Activated CD8-positive, alpha-beta memory T cell treated with anti-CD3 and anti-CD28 coated beads, Interleukin-2, amount 50 U/mL, for 48 hours (primary cell): Measurements from ENCODE around the gene UBE4B.
"Not testable (repeated sequence)": the region's sequence is repeated elsewhere in the genome, so short reads cannot be mapped to it uniquely, and the experiment has no call there.

Experiments
- DNase-seq: peaks from one replicate; pipeline ENCODE4 v3.0.0-alpha.2; 2020

Gene UBE4B

DNA sequence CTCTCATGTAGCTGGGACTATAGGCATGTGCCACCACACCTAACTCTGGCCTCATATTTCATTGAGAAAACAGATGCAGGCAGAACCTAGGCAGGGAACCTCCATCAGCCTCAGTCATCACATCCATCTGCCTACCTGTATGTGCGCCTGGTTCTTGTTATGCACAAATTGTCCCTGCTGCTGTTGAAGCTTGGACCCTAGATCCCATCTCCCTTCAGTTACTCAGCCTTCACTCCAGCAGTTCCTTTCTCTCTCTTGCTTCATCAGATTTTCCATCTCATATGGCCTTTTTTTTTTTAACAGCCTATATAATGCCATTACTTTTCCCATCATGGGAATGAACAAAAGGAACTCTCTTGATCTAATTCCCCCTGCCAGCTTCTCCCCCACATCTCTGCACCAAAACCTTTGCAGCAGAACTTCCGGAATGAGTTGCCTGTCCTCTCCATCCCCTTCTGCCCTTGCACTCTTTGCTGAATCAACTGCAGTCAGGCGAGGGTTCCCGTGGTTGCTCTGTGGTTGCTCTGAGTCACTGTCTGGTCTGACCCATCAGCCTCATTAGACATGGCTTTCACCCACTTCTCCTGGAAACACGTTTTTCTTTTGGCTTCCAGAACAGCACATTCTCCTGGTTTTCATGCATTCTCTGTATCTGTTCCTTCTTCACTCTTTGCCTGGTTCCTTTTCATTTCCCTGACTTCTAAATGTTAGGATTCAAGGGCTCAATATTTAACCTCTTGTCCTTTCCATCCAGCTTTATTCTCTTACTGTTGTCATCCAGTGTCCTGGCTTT, 41.5 kb downstream of the UBE4B start:
- peak; percentile 83 for DNase-seq

DNA sequence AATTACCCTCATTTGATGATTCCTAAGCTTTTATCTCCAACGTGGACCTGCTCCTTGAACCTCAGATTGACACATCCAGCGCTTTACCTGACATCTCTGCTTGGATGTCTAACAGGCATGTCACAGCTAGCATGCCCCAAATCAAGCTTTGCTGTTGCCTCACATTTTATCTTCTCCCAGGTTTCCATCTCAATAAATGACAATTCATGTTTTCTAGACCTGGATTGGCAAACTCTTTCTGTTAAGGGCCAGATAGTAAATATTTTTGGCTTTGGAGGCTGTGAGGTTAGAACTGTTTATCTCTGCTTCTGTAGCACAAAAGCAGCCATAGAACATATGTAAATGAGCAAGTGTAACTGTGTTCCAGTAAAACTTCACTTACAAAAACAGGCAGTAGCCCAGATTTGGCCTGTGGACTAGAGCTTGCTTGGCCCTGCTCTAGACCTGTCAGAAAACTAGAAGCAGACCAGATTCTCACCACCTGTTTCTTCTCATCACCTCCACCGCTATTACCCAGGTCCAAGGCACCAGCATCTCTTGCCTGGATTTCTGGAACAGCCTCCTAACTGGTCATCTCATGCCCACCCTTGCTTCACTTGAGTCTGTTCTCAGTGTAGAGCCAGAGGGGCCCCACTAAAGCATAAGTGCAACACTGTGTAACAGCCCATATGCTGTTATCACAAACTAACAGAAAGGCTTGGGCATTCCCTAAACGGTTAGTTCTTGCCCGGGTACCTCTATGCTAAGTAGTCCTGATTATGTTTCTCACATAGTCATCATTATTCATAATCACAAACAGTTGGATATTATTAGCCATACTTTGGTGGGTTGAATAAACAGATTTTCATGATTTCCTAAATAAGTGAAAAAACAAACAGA, 42.3 kb downstream of the UBE4B start:
- no peak for DNase-seq

DNA sequence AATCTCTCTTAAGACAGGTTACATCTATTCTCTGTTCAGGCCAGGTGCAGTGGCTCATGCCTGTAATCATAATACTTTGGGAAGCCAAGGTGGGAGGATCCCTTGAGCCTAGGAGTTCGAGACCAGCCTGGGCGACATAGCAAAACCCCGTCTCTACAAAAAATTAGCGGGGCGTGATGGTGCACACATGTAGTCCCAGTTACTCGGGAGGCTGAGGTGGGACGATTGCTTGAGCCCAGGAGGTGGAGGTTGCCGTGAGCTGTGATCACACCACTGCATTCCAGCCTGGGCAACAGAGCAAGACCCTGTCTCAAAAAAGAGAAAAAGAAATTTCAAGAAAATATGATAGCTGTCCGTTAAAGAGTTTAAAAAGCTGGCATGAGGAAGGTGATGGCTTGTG, 43.0 kb downstream of the UBE4B start:
- DNase-seq = no peak

DNA sequence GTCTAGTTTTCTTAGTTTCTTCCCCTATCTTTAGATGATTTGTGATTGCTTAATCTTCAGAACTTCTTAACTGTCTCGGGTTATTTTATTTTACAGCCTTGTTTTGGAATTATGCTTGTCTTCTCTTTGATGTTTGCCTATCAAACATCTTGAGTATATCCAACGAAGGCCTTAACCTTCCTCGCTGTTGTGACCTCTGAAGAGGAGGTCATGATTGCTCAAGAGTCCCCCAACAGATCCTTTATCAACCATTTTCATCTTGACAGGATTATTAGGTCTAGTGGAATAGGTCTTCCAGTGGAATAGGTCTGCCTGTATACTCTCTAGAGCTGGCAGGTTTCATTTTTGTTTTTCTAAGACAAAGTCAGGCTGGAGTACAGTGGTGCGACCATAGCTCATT, 45.7 kb downstream of the UBE4B start:
- DNase-seq = no peak

DNA sequence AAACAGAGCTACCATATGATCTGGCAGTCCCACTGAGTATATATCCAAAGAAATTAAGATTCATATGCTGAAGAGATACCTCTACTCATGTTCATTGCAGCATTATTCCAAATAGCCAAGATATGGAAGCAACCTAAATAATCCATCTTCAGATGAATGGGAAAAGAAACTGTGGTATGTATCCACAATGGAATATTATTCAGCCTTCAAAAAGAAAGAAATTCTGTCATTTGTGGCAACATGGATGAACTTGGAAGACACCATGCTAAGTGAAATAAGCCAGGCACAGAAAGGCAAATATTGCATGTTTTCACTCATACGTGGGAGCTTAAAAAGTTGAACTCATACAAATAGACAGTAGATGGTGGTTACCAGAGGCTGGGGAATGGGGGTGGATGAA, 47.8 kb downstream of the UBE4B start:
- DNase-seq = no peak

DNA sequence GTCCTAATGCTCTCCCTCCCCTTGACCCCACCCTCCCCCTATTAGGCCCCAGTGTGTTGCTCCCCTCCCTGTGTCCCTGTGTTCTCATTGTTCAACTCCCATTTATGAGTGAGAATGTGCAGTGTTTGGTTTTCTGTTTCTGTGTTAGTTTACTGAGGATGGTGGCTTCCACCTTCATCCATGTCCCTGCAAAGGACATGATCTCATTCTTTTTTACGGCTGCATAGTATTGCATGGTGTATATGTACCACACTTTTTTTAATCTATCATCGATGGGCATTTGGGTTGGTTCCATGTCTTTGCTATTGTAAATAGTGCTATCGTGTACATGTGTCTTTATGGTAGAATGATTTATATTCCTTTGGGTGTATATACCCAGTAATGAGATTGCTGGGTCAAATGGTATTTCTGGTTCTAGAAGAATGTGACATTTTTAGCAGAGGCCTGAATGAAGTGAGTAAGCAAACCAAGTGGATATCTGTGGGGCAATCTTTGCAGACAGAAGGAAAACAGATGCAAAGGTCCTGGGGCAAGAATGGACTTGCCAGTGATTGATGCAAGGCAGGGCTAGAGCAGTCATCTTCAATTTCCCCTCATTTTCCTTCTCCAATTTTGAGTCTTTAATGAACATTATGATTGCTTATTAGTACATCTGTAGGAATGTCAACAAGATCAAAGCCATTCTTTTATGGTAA, 50.2 kb downstream of the UBE4B start:
- DNase-seq = no peak

DNA sequence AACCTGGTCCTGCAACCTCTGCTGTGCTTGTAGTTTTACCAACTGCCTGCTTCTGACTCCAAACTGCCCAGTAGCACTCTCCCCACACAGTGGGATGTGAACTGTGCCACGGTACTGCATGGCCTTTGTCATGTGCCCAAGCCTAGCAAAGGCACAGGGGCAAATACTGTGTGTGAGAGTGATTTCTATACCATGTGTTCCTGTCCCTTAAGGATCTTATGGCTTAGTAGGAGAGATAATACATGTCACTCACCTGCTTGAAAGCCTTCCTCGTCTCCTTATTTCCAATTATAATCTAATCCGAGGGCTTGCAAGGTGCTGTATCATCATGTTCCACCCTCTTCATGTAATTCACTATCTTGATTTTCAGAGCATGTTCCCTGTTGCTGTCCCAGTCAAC, 51.3 kb downstream of the UBE4B start:
- no peak for DNase-seq

DNA sequence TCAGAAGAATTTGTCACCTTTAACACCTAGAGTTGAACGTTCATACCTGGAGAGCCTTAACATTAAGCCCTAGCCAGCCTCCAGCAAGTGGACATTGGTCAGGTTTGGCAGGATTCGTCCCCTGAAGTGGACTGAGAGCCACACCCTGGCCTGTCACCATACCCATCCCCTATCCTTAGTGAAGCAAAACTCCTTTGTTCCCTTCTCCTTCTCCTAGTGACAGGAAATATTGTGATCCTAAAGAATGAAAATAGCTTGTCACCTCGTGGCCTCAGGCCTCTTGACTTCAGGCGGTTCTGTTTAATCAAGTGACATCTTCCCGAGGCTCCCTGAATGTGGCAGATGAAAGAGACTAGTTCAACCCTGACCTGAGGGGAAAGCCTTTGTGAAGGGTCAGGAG, 52.3 kb downstream of the UBE4B start:
- no peak for DNase-seq

DNA sequence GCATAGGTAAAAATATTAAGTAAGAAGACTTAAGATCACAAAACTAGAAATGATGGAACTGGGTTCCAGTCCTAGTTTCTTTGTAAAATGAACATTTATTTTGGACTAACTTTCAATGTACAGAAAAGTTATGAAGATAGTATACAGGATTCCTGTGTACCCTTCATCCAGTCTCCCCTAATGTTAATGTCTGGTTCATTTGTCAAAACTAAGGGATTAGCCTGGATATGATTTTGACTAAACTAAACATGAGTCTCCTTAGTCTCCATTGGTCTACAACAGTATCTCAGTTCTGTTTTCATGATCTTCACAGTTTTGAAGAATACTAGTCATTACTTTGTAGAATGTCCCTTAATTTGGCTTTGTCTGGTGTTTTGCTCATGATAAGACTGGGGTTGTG, 54.5 kb downstream of the UBE4B start:
- DNase-seq = no peak

DNA sequence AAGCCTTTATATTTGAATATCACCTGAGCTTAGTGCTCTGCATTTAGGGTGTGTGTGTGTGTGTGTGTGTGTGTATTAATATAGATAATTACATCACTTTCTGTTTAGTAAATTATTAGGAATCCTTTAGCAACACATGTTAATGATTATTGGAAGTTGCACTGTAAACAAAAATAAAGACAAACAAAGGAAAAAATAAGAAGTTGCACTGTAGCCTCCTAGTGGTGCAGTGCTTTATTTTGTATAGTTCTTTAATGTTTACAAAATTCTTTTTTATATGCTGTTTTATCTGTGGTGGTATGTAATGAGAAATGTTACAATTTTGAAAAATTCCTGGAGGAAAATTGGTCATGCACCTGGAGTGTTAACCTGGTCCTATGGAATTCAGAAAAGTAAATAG, 69.2 kb downstream of the UBE4B start:
- DNase-seq = no peak

DNA sequence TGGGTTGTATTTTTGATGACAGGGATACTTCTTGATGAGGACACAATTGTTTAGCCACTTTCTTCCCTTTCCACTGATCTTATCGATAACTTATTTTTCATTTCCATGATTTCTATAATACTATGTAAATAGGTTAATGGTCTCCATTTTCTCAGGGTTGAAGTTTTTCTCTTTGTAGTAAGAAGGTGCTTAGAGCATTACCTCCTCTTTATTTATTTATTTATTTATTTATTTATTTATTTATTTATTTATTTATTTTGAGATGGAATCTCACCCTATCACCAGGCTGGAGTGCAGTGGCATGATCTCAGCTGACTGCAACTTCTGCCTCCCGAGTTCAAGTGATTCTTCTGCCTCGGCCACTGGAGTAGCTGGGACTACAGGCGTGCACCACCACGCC, 70.4 kb downstream of the UBE4B start:
- no peak for DNase-seq

DNA sequence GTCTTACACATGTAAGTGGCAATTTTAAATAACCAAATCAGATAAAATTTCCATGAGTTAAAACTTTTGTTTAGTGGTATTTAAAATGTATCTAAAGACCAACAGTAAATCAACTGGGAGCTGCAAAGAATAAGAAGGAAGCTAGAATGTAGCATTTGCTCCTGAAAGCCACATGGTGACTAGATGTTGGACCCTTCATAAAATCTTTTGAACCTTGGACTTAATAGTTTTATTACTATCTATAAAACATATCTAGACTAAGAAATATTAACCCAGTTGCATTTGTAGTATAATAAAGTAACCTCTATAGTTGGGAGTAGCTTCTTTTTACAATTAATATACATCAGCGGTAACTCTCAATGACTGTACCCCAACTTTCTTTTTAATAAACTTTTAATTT, 72.1 kb downstream of the UBE4B start:
- DNase-seq = no peak

DNA sequence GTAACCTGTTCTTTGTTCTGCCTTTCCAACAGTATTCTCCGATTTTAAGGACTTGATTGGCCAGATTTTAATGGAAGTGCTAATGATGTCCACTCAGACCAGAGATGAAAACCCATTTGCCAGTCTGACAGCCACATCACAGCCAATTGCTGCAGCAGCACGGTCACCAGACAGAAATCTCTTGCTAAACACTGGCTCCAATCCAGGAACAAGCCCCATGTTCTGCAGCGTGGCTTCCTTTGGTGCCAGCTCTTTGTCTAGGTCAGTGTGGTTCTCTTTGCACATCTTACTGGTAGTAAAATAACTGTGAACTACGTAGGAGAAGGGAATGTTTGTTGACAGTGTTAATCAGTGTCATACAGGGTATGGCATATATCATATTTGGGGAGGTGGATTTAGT, 72.7 kb downstream of the UBE4B start:
- no peak for DNase-seq

DNA sequence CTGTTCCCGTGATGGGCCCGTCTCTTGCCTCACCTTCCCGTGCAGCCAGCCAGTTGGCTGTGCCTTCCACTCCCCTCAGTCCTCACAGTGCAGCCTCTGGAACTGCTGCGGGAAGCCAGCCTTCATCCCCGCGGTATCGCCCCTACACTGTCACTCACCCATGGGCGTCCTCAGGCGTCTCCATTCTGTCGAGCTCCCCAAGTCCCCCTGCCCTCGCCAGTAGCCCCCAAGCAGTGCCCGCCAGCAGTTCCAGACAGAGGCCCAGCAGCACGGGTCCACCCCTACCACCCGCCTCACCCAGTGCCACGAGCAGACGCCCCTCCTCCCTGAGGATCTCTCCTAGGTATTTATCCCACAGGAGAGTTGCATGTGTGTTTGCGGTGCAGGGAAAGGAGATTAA, 73.5 kb downstream of the UBE4B start:
- no peak for DNase-seq

DNA sequence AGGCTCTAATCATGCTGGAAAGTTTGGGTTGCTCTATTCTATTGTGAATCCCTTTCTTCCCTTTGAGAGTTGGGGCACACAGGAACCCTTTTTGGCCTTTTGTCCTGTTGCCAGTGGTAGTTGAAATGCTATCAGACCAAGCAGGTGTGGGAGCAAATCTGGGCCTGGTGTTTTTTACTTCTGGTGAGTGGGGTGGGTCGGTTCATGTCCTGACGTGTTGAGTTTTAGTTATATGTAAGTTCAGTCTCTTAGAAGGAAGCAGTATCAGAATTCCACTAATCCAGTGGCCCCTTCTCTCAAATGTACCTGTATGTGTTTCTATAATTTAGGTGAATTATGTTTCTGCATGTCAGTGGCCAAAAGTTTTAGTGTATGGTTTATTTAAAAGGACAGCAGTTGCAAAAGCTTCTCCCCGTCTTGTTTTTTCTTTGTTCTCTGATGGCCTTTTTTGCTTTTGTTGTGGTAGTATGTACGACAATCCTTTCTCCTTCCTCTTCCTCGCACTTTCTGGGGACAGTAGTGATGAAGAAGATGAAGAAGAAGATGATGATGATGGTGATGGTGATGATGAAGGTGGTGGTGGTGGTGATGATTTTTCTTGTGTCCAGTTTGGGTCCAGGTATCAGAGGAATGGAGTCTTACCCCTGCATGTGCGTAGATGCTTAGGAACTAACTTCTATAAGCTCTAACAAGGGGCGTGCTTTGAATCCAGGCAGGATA, 74.2 kb downstream of the UBE4B start:
- DNase-seq = no peak

DNA sequence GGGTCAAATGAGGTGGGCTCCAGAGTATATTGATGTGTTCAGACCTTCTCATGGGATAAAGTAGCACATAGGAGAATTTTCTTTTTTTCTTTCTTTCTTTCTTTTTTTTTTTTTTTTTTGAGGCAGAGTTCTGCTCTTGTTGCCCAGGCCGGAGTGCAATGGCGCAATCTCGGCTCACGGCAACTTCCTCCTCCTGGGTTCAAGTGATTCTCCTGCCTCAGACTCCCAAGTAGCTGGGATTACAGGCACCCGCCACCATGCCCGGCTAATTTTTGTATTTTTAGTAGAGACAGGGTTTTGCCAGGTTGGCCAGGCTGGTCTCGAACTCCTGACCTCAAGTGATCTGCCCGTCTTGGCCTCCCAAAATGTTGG, 74.7 kb downstream of the UBE4B start:
- DNase-seq = not testable (repeated sequence)

DNA sequence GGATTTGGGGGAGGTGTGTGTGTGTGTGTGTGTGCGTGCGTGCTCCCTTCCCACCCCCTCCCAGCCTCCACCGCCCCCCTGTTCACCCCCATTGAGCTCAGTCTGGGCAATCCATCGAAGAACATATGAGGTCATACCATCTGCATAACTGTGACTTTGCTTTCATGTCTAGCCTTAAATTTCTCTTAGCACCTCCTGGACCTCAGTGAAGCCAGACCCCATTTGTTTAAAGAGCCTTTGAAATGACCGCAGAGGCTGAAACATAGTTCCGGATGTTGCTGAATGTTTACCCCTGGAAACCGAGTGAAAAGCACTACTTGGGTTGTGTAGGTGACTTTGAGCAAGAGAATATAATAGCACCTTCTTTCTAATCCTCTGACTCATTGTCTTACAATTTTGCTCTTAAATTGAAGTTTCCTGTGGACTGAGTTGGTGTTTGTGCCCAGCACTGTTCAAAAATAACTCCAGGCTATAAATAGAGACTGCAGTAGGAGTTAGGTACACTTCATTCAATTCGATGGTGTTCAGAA, 75.4 kb downstream of the UBE4B start:
- no peak for DNase-seq

DNA sequence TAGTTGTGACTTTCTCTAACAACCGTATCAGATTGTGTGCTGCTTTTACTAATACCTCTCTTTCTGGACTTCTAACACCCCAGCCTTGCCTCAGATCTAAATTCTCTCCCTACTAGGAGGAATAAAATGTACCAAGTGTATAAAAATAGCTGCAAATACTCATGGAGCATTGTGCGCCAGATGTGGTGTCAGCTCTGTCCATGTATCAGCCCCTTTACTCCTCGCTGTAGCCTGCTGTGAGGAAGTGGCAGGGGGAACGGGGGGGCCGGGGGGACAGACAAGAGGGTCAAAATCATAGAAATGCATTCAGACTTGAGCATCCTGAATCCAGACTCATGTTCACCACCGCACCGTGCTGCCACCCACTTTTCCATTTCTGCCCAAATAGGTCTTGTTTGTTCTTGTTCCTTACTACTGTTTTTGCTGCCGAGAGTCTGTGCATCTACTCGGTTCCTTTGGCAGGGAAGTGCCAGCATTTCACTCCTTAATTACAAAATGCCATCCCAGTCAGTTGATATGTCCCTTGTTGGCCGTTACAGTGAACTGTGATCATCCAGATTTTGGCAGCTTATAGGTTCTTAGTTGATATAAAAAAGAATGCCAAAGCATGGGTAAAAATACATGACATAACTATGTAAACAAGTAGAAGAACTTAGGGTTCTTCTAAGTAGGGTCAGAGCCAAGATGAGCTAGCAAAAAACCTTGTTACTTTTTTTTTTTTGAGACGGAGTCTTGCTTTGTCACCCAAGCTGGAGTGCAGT, 76.4 kb downstream of the UBE4B start:
- DNase-seq = no peak

DNA sequence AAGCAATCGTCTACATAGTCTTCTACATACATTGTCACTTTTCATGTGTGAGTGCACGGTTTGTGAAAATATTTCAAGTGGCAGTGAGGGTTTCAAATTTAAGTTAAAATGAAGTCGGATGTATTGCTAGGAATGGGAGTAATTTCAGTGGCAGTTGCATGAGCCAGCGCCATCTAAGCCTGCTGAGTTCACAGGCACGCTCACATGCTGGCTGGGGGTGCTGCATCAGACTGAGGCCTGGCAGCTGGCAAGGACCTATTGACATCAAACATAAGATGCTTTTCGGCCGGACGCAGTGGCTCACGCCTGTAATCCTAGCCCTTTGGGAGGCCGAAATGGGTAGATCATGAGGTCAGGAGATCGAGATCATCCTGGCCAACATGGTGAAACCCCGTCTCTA, 80.7 kb downstream of the UBE4B start:
- no peak for DNase-seq

DNA sequence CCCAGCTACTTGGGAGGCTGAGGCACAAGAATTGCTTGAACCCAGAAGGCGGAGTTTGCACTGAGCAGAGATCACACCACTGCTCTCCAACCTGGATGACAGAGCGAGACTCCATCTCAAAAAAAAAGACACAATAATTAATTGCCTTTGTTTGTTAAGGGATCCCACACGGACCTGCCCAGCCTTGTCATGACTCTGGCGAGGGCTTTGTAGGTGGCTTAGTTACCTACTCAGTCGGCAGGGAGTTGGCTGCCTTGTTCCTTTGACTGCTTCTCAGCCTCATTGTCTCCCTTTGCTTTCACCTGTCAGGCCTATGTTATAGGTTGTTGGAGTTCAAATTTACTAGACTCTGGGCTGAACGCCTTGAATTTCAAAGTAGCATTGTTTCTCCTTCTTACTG, 82.0 kb downstream of the UBE4B start:
- no peak for DNase-seq

DNA sequence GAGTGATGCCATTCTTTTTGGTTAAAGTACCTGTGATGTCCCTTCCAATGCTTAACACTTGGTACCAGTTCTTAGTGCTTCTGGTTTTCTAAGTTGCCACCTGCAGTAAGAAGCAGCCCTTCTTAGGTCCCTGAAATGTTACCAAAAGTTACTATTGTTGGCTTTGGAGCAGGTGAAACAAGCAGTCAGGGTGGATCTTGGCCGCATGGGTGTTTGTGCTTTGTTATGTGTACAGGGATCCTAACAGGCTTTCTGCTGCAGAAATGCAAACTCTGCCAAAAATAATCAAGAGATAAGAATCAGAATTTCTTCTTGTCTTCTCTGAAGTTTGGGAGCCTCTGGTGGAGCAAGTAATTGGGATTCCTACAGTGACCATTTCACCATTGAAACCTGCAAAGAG, 84.4 kb downstream of the UBE4B start:
- DNase-seq = no peak

DNA sequence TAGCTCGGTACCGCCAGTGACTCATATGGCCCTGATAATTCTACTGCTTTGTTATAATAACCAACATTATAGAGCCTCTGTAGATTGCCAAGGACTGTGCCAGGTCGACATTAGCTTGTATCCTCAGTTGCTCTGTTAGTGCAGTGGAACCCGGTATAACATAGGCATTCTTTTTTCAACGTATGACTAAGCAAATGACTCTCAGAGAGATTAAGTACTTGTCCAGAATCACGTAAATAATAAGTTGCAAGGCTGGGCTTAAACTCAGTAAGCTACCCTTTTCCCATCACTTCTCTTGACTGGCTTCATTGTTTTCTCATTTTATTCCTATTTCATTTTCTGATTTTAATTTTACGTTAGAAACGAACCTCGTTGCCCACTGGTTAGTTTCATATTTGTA, 85.1 kb downstream of the UBE4B start:
- no peak for DNase-seq
